ENCODE results near the gene XYLT1.

Gene XYLT1, protein sequence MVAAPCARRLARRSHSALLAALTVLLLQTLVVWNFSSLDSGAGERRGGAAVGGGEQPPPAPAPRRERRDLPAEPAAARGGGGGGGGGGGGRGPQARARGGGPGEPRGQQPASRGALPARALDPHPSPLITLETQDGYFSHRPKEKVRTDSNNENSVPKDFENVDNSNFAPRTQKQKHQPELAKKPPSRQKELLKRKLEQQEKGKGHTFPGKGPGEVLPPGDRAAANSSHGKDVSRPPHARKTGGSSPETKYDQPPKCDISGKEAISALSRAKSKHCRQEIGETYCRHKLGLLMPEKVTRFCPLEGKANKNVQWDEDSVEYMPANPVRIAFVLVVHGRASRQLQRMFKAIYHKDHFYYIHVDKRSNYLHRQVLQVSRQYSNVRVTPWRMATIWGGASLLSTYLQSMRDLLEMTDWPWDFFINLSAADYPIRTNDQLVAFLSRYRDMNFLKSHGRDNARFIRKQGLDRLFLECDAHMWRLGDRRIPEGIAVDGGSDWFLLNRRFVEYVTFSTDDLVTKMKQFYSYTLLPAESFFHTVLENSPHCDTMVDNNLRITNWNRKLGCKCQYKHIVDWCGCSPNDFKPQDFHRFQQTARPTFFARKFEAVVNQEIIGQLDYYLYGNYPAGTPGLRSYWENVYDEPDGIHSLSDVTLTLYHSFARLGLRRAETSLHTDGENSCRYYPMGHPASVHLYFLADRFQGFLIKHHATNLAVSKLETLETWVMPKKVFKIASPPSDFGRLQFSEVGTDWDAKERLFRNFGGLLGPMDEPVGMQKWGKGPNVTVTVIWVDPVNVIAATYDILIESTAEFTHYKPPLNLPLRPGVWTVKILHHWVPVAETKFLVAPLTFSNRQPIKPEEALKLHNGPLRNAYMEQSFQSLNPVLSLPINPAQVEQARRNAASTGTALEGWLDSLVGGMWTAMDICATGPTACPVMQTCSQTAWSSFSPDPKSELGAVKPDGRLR

DNA sequence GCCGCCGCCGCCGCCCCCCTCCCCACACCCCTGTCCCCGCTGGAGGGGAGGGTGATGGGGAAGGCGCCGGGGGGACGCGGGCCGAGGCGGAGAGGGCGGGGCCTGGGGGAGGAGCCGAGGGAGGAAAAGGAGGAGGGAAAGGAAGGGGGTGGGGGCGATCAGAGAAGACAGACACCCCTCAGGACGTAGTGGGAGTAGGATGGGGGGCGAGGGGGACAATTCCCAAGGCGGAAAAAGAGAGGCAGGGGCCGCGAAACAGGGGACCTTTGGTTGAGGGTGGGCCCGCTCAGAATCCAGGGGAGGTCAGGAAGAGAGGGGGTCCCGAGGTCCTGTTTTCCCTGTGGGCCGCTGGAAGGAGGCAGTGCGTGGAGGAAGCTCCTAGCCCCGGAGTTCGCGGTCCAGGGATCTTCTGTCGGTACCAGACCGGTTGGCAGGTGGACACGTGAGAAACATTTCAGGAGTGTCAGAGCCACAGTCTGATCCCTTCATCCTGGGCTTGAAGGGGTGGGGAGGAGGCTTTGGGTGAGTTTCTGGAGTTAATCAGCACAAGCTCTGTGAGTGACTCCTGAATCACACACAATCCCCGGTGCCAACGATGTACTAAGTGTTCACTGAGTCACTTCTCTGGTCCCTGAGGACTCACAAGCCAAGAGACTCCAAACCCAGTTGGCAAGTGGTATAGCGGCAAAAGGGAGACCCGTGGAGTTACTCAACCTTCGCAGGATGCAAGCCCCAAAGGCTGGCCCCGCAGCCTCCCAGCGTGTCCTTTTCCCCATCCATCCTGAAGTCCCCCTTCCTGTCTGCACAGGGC lies at the start of gene XYLT1:
TSS of gene XYLT1 (minus strand) at position 53 of the 811 bp plus-strand sequence. CDS start 164 bp downstream, outside the sequence.
- Histone ChIP-seq H3K36me3 (ENCODE audit: insufficient read depth, low read length) (peaks cover 7% of the 10 kb centered on the region; the same call in 1 of the 2 replicates), H4K20me1 (ENCODE audit: insufficient read depth, low read length, poor library complexity, severe bottlenecking) (peaks cover 38% of the 10 kb centered on the region), H3K9ac (ENCODE audit: low read depth, low read length, poor library complexity, severe bottlenecking) (peak within 1 kb of the TSS; percentile 94), H2AFZ (ENCODE audit: low read length) (peak within 1 kb of the TSS; percentile 51), H3K9me2 (replicated peaks; ENCODE audit: low read depth, low read length) (no peaks in the 10 kb centered on the region), H3F3A (ENCODE audit: low read depth) (peaks cover 26% of the 10 kb centered on the region), H3K27me3 (ENCODE audit: insufficient read depth, low read length, poor library complexity, severe bottlenecking) (no peaks in the 10 kb centered on the region), H3K9me3 (ENCODE audit: insufficient read depth, low read depth, low read length) (no peaks in the 10 kb centered on the region), H3K79me2 (ENCODE audit: insufficient read depth, low read length) (peaks cover 54% of the 10 kb centered on the region), H3K4me3 (ENCODE audit: low read length, poor library complexity, severe bottlenecking) (peak within 1 kb of the TSS; percentile 84), H3K4me1 (ENCODE audit: insufficient read depth, low read length, poor library complexity, severe bottlenecking) (peaks cover 60% of the 10 kb centered on the region), H3K4me2 (ENCODE audit: low read depth, low read length, poor library complexity, severe bottlenecking) (peak within 1 kb of the TSS; percentile 93)
- TF ChIP-seq, protein P1, sequence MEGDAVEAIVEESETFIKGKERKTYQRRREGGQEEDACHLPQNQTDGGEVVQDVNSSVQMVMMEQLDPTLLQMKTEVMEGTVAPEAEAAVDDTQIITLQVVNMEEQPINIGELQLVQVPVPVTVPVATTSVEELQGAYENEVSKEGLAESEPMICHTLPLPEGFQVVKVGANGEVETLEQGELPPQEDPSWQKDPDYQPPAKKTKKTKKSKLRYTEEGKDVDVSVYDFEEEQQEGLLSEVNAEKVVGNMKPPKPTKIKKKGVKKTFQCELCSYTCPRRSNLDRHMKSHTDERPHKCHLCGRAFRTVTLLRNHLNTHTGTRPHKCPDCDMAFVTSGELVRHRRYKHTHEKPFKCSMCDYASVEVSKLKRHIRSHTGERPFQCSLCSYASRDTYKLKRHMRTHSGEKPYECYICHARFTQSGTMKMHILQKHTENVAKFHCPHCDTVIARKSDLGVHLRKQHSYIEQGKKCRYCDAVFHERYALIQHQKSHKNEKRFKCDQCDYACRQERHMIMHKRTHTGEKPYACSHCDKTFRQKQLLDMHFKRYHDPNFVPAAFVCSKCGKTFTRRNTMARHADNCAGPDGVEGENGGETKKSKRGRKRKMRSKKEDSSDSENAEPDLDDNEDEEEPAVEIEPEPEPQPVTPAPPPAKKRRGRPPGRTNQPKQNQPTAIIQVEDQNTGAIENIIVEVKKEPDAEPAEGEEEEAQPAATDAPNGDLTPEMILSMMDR (conservative IDR thresholded peaks at IDR 0.05; ENCODE audit: low read length): no peak
- TF ChIP-seq EZH2phosphoT487 (IDR thresholded peaks at IDR 0.05; ENCODE audit: borderline replicate concordance): no peak

DNA sequence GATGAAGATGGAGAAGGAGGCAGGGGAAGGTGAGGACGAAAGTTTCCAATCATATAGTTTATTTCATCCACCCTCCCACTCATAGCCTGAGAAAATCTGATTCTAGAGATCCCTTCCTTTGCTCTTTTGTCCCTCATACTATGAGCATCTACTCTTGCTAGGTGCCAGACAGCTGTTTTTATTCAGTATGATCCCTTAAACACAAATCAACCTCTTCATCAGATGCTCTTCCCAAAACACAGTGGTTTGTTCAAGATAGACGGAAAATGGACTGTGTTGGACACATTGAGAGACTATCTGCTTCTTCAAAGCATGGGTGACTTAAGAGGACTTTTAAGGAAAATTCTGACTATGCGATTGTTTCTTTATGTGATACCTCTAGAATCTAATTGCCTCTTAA lies 49.4 kb upstream of the XYLT1 start:
- H3K9me3 ChIP-seq (ENCODE audit: insufficient read depth, low read depth, low read length): no peaks in the 10 kb centered on the region

More for the DNA sequence above, 49.4 kb upstream of the XYLT1 start:
- no peaks in the 10 kb centered on the region for H4K20me1 ChIP-seq (ENCODE audit: insufficient read depth, low read length, poor library complexity, severe bottlenecking)
- H3K4me2 ChIP-seq (ENCODE audit: low read depth, low read length, poor library complexity, severe bottlenecking): no peak overlapping the region
- H3K9ac ChIP-seq (ENCODE audit: low read depth, low read length, poor library complexity, severe bottlenecking): no peak overlapping the region
- no peaks in the 10 kb centered on the region for H3K4me1 ChIP-seq (ENCODE audit: insufficient read depth, low read length, poor library complexity, severe bottlenecking)
- H3K79me2 ChIP-seq (ENCODE audit: insufficient read depth, low read length): no peaks in the 10 kb centered on the region
- TF ChIP-seq, protein P1 (conservative IDR thresholded peaks at IDR 0.05; ENCODE audit: low read length): no peak
- TF ChIP-seq EZH2phosphoT487 (IDR thresholded peaks at IDR 0.05; ENCODE audit: borderline replicate concordance): no peak
- H2AFZ ChIP-seq (ENCODE audit: low read length): no peak overlapping the region
- no peaks in the 10 kb centered on the region for H3K9me2 ChIP-seq (replicated peaks; ENCODE audit: low read depth, low read length)
- no peaks in the 10 kb centered on the region for H3K27me3 ChIP-seq (ENCODE audit: insufficient read depth, low read length, poor library complexity, severe bottlenecking)
- H3F3A ChIP-seq (ENCODE audit: low read depth): no peaks in the 10 kb centered on the region
- no peaks in the 10 kb centered on the region for H3K36me3 ChIP-seq (ENCODE audit: insufficient read depth, low read length)
- no peak overlapping the region for H3K4me3 ChIP-seq (ENCODE audit: low read length, poor library complexity, severe bottlenecking)

All from Loucy (cell line).